GM21825 (cell line): ENCODE data around the gene VPS41.
"Not testable (repeated sequence)": the region's sequence is repeated elsewhere in the genome, so short reads cannot be mapped to it uniquely, and the experiment has no call there.

Experiments used
- ATAC-seq: cut with Tn5 transposase; IDR thresholded peaks from one replicate; pipeline ENCODE4 v1.9.1; 2021; ENCODE audit warnings: mild to moderate bottlenecking, moderate library complexity; ENCODE audit not compliant: unreplicated experiment

VPS41 gene

GRCh38 chr7:38908759-38909335, at the start of gene VPS41:
Gene VPS41 (minus strand): TSS chr7:38909191. CDS start chr7:38909174, 17 bp downstream.
- peak; percentile 99 for ATAC-seq

- ATAC-seq, result no peak
Observed at GRCh38 chr7:38955892-38956291, 46.9 kb upstream of the VPS41 start.

- ATAC-seq, result no peak
Observed at GRCh38 chr7:38953971-38954370, 45.0 kb upstream of the VPS41 start.

DNA sequence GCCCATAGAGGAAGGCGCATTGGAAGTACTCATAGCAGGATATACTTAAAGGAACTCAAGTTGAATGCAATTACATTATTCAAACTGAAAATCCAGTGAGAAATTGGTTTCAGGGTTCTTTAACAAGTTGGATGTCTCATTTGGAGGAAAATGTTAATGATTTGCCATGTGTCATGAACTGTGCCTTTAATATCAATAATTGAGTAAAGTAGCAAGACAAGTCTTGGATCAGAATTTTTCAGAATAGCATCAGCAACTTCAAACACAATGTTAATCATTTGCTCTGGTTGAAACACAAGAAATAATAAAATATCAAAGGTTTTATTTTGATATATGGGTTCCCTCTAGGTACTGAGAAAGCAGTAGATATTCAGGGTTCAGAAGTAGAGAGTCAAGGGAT, 44.2 kb upstream of the VPS41 start:
- ATAC-seq, result no peak

GRCh38 chr7:38951213-38951612, 42.2 kb upstream of the VPS41 start:
- ATAC-seq, result no peak

DNA sequence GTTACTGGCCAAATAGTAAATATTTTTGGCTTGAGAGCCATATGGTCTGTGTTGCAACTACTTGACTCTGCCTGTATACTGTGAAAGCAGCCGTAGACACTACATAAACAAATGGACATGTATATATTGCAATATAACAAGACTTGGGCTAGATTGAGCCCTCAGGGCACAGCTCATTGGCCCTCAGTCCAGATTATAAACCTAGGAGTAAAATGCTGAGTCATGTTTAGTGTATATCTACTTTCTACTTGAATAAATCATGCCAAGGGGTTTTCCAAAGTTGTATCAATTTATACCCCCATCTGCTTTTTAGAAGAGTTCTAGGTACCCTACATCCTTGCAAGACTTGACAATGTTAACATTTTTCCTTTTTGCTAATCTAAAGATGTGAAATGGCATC, 41.3 kb upstream of the VPS41 start:
- ATAC-seq, result no peak

DNA sequence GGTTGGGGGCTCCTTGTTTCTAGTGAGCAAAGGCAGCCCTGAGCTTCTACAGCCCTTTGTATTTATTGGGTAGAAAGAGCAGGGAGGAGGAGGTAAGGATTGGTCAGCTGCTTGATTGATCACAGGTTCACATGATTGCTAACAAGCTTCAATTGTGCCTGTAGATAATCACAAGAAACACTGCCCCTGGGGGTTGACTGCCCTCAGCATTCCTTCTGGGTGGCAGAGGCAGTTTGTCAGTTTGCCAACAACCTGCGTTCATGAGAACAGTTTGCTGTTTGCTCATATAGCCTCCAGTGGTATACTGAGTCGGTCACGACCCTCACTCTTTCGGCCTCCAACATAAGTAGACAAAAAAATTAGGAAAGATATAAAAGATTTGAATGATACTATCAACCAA, 38.5 kb upstream of the VPS41 start:
- not testable (repeated sequence) for ATAC-seq

- no peak for ATAC-seq
Observed at GRCh38 chr7:38942431-38943051, 33.5 kb upstream of the VPS41 start.

DNA sequence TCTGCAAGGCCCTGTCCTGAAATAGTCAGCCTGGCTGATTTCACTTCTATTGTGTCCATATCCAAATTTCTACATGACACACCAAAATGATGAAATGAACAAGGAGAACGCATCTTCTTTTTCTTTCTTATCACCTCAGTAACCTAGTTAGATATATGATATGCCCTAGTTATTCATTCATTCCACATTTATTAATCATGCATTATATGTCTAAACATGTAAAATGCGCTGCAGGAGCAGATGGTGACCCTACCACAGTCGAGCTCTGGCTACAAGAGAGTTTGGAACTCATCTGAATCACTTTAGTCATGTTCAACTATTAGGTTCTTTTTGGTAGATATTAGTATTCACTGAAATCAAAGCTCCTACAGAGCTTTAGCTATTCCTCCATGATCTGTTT, 31.8 kb upstream of the VPS41 start:
- no peak for ATAC-seq

- ATAC-seq, result no peak
Observed at GRCh38 chr7:38938589-38938988, 29.6 kb upstream of the VPS41 start.

GRCh38 chr7:38938001-38938485, 29.1 kb upstream of the VPS41 start:
- ATAC-seq, result no peak

DNA sequence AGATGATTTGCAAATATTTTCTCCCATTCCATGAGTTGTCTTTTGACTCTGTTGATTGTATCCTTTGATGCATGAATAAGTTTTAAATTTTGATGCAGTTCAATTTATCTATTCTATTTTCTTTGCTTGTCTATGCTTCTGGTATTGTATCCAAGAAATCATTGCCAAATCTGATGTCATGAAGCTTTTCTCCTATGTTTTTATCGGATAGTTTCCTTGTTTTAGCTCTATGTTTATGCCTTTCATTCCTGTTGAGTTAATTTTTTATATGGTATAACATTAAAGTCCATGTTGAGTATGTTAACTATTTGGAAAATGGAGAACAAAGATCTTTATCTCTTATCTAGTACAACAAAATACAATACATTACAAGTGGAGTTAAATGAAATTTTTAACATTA, 27.6 kb upstream of the VPS41 start:
- no peak for ATAC-seq

DNA sequence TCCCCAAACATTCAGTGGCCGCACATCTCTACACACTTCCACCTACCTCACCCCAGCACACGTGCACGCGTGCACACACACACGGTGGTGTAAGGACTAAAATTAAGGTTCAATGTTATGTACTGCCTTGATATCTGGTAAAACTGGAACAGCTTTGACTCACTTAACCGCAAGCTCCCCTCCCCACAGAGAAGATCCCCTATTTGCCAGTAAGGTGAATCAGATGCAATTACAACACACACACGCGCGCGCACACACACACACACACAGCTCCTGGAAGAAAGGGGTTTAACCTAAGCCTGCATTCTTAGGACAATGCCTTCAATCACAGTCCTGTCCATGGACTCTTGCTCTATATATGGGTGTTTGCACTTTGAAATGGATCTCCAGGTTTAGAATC, 25.5 kb upstream of the VPS41 start:
- no peak for ATAC-seq

DNA sequence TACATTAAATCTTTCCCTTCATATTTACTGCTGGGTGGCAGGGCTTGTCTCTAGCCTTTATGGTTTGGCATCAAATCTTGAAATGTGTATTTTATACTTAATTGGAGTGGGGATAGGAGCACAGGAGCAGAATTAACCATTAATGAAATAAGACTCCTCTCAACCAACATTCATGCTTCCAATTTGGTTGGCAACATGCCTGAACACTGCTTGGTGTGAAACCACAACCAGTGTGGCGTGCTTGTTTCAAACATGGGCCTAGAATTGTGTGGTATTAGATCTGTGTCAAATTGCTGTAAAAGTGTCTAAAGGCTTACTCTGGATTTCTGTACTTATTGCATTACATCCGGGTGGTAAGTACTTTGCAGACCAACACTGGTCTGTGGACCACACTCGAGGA, 25.1 kb upstream of the VPS41 start:
- no peak for ATAC-seq

DNA sequence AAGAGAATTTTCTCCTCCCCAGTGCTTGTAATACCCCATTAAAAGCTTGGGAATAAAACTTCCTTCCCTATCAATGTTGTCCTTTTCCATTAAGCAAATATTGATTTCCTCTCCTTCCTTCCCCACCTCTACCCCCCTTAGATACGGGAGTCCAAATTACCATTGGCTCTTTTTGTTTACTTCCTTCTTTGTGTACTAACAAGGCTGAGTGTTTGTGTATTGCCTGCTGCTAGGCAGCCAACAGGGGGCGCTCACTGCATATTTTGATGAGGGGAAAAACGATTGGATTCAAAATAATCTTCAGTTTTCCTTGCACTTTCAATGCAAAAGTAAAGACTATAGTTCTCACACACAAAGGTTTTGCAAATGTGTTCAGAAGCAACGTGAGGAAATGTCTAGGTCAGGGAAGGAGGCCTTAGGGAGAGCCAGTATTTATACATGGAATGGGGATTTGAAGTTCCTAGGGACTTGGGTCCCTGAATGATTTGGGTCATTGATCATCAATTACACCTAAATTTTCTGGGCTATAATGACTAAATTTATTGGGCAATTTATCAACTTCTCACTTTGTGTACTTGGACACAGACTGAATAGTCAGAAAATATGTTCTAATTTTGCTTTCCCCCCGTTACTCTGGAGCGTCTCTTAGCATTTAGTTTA, 23.6 kb upstream of the VPS41 start:
- ATAC-seq, result peak; percentile 71

GRCh38 chr7:38929460-38930171, 20.6 kb upstream of the VPS41 start:
- ATAC-seq, result no peak

DNA sequence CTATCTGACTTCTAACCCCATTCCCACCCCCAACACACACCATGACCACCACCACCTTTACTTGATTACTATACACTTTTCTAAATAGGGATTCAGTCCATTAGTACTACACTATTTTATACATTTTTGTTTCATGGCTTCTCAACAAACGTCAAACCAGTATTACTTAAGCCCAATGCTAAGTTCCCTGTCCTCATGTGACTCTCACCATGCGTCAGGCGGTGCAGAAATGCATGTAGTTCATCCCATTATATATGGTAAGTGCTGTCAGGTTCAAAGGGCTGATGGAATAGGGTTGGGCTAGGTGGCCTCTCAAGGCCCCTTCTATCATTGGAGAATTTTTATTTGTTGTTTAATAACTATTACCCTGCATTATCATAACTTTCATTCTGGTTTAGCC, 19.5 kb upstream of the VPS41 start:
- no peak for ATAC-seq

DNA sequence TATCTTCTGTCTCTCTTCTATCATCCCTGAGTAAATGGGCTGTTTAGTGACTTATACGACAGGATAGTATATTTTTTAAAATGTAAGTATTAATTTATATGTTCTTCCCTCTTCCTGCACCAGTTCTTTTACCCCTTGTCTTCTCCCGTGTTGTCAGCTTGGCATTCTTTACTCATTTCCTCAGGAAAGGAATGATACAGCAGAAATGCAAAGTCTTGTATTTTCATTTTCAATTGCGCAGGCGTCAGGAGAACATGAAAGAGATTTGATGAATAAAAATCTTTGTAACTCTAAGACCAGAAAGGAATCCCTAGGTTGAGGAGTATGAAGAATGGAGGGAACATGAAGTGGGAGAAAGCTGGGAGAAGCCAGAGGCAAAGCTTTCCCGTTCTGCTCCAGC, 18.8 kb upstream of the VPS41 start:
- no peak for ATAC-seq

DNA sequence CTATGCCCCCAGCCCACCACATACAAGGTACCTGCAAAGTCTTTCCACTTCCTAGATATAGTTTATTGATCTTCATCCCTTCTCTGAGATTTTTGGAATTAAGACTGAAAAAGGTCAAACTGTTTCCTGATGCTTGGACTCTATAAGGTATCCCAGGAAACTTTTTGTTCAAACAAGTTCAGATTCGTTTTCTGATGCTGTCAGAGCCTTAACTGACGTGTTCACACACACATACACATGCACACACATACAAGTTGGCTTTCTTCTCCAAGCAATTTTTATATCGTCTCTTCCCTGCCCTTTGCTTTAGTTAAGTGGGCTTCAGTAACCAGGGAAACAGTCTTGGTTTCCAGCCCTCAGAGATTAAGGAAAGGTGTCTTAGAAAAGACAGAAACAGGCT, 11.7 kb upstream of the VPS41 start:
- no peak for ATAC-seq

DNA sequence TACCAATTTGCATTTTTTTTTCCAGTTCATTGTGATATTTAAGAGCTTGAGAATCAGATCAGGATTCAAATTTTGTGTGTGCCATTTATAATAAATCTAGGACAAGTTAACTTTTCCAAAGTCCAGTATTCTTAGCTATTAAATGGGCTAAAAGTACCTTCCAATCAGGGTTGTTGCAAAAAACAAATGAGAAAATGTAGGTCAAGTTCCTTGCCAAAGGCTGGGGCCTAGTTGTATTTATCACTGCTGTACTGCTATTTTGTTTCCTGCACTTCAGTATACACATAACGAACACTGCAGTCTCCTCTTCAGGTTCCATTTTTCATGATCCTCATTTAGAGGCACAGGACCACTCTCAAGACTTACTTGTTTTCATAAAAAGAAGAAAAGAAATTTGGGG, 7.4 kb upstream of the VPS41 start:
- ATAC-seq, result no peak

DNA sequence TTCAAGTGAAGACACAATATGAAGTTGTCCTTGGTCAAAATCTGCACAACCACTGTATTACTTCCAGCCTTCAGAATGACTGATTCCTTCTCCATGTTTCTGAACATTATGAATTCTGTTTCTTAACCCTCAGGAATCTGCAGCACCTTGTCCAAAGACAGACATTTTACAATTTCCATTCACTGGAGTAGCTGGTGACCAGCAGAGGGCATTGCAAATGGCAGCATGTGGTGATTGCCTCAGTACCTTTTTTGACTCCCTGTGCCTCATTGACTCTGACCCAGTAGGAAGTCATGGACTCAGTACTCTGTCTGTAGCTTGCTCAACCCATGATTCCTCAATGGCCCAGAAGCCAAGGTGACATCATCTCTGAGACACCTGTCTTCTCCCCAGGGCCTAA, 879 bp upstream of the VPS41 start:
- ATAC-seq, result no peak

GRCh38 chr7:38907766-38908165, 1.2 kb downstream of the VPS41 start:
- ATAC-seq, result no peak
